GM10266 (cell line): ENCODE results near the gene RIPOR2.

Source experiments
- DNase-seq: peaks from one replicate; pipeline ENCODE4 v3.0.0; 2012; ENCODE audit errors: extremely low spot score
- CTCF ChIP-seq: IDR thresholded peaks from 2 replicates; pipeline ENCODE4 v1.5.1; 2012; ENCODE audit warnings: mild to moderate bottlenecking, low read depth; ENCODE audit not compliant: control insufficient read depth, insufficient read depth; ENCODE audit errors: missing control alignments

RIPOR2 gene

GRCh38 chr6:24799541-24799915, 136.2 kb downstream of the RIPOR2 start:
- no peak for DNase-seq
- TF ChIP-seq CTCF, result no peak

- no peak for TF ChIP-seq CTCF
- DNase-seq, result no peak
Observed at GRCh38 chr6:24798740-24799540, 136.8 kb downstream of the RIPOR2 start, which contains the start of gene ARMH2. TSS of gene ARMH2 (minus strand) at chr6:24798917. CDS start at chr6:24798857, 60 bp downstream.

GRCh38 chr6:24797596-24798216, 138.1 kb downstream of the RIPOR2 start:
- no peak for TF ChIP-seq CTCF
- DNase-seq, result no peak

GRCh38 chr6:24796616-24797290, 139.0 kb downstream of the RIPOR2 start:
- no peak for TF ChIP-seq CTCF
- DNase-seq, result no peak

- no peak for DNase-seq
- no peak for TF ChIP-seq CTCF
Observed at GRCh38 chr6:24795106-24795505, 140.7 kb downstream of the RIPOR2 start.

GRCh38 chr6:24788031-24788665, 147.6 kb downstream of the RIPOR2 start:
- no peak for TF ChIP-seq CTCF
- DNase-seq, result no peak

GRCh38 chr6:24780206-24780605, 155.6 kb downstream of the RIPOR2 start:
- no peak for DNase-seq
- TF ChIP-seq CTCF, result no peak
